HepG2 (cell line): ENCODE data around the gene LZTR1. TPM values are rescaled to one million over a fixed set of nuclear protein-coding genes. Genes with fewer than 3 reads are reported as not detected.

Experiments used
- AGO2 ChIP-seq: fragments of 200-400 bp; formaldehyde crosslinking; optimal IDR thresholded peaks from 2 replicates; pipeline ENCODE3; 2017; ENCODE audit warnings: mild to moderate bottlenecking, low read depth, low read length, moderate library complexity
- EED ChIP-seq: sonication (generic); formaldehyde crosslinking; IDR thresholded peaks from 2 replicates; pipeline ENCODE4 v1.5.0; 2020; ENCODE audit warnings: mild to moderate bottlenecking, missing genetic modification reagents
- FOSL2 ChIP-seq: sonication (generic); formaldehyde crosslinking; IDR thresholded peaks from 2 replicates; pipeline ENCODE4 v1.4.0; 2020; ENCODE audit warnings: missing genetic modification reagents
- MEIS2 ChIP-seq: sonication (generic); formaldehyde crosslinking; IDR thresholded peaks from 2 replicates; pipeline ENCODE4 v1.9.0; 2021; ENCODE audit warnings: mild to moderate bottlenecking, missing genetic modification reagents
- NFE2L1 ChIP-seq: sonication (generic); formaldehyde crosslinking; IDR thresholded peaks from 2 replicates; pipeline ENCODE4 v1.4.0; 2020; ENCODE audit warnings: missing genetic modification reagents, mild to moderate bottlenecking, borderline replicate concordance
- NFE2L2 ChIP-seq: fragments of 150-350 bp; IDR thresholded peaks from 2 replicates; pipeline ENCODE4 v1.6.1; 2014; ENCODE audit warnings: low read length
- PRDM15 ChIP-seq: sonication (generic); formaldehyde crosslinking; IDR thresholded peaks from 2 replicates; pipeline ENCODE4 v1.4.0; 2020; ENCODE audit warnings: missing genetic modification reagents
- SNRNP70 ChIP-seq: fragments of 200-400 bp; formaldehyde crosslinking; IDR thresholded peaks from 2 replicates; pipeline ENCODE4 v1.6.1; 2017; ENCODE audit warnings: mild to moderate bottlenecking, low read depth, low read length, moderate library complexity
- TRIM24 ChIP-seq: sonication (generic); formaldehyde crosslinking; IDR thresholded peaks from 2 replicates; pipeline ENCODE4 v1.8.0; 2022; ENCODE audit warnings: mild to moderate bottlenecking, missing genetic modification reagents
- UBTF ChIP-seq: sonication (generic); formaldehyde crosslinking; IDR thresholded peaks from 2 replicates; pipeline ENCODE4 v1.4.0; 2020; ENCODE audit warnings: mild to moderate bottlenecking, missing genetic modification reagents
- ZFY ChIP-seq: sonication (generic); formaldehyde crosslinking; IDR thresholded peaks from 2 replicates; pipeline ENCODE4 v1.4.0; 2020; ENCODE audit warnings: missing genetic modification reagents
- ZNF160 ChIP-seq: sonication (generic); formaldehyde crosslinking; IDR thresholded peaks from 2 replicates; pipeline ENCODE4 v1.8.0; 2022; ENCODE audit warnings: mild to moderate bottlenecking, inconsistent platforms, missing genetic modification reagents
- ZNF510 ChIP-seq: sonication (generic); formaldehyde crosslinking; IDR thresholded peaks from 2 replicates; pipeline ENCODE4 v1.4.0; 2020; ENCODE audit warnings: low read depth, mild to moderate bottlenecking, missing genetic modification reagents
- ZNF563 ChIP-seq: sonication (generic); formaldehyde crosslinking; IDR thresholded peaks from 2 replicates; pipeline ENCODE4 v1.8.0; 2022; ENCODE audit warnings: mild to moderate bottlenecking, moderate library complexity, missing genetic modification reagents
- ZNF784 ChIP-seq: sonication (generic); formaldehyde crosslinking; IDR thresholded peaks from 2 replicates; pipeline ENCODE4 v1.5.1; 2020; ENCODE audit warnings: missing genetic modification reagents, mild to moderate bottlenecking, borderline replicate concordance
- ZNF879 ChIP-seq: sonication (generic); formaldehyde crosslinking; IDR thresholded peaks from 2 replicates; pipeline ENCODE4 v1.8.1; 2023; ENCODE audit warnings: missing genetic modification reagents
- polyA plus RNA-seq, 8 experiments: library from polyadenylated mRNA; depleted of rRNA in 3 of 8; stranded (reverse) in 7 of 8; unstranded in 1 of 8; fragments of >200 nt; fragmentation: Illumina TruSeq in 4 of 8; extraction: Trizol in 4 of 8; gene quantifications; 2 replicates each; pipeline versions ENCODE4 v1.2.1 to v1.2.3, GENCODE V29; 2011 to 2016; ENCODE audit warnings: low read depth in 4 of 8, missing spikeins in 1 of 8, mixed read lengths in 1 of 8; ENCODE audit not compliant: insufficient read depth in 1 of 8
- total RNA-seq, 5 experiments: library from RNA; depleted of rRNA; stranded (reverse); fragments of >200 nt; fragmentation: Illumina TruSeq; extraction: Trizol; gene quantifications; 2 replicates each; pipeline ENCODE4 v1.2.3, GENCODE V29; 2016; ENCODE audit warnings: low read depth in 1 of 5
- TF ChIP-seq, protein P1 (sequence below): conservative IDR thresholded peaks from 2 replicates; pipeline ENCODE4 v1.6.1; 2018; ENCODE audit warnings: missing genetic modification reagents
- TF ChIP-seq, protein P2 (sequence below): sonication (generic); formaldehyde crosslinking; IDR thresholded peaks from 2 replicates; pipeline ENCODE4 v1.9.0; 2021; ENCODE audit warnings: missing genetic modification reagents, borderline replicate concordance

LZTR1 gene
- total and polyA plus RNA-seq, 2 of the 13 experiments (the other 11 are each of a cell fraction or from before 2014, with no cell fraction given), result 21.8 to 22.4 TPM

GRCh38 chr22:20981787-20982562, at the start of gene LZTR1 (continued):
- TF ChIP-seq ZNF879 (CRISPR knock-in tag) (peak; percentile 81; the same call in 1 of the 2 replicates), AGO2 (peak; percentile 98), NFE2L2 (no peak), NFE2L1 (CRISPR knock-in tag) (no peak), MEIS2 (CRISPR knock-in tag) (peak; percentile 87), ZFY (CRISPR knock-in tag) (peak; percentile 99), FOSL2 (CRISPR knock-in tag) (no peak; the same call in 1 of the 2 replicates), PRDM15 (CRISPR knock-in tag) (no peak; the same call in 1 of the 2 replicates), ZNF510 (CRISPR knock-in tag) (peak; percentile 96; the same call in 1 of the 2 replicates), UBTF (CRISPR knock-in tag) (peak; percentile 86), ZNF784 (peak; percentile 97), TRIM24 (CRISPR knock-in tag) (no peak), ZNF563 (peak; percentile 96), ZNF160 (peak; percentile 88), SNRNP70 (no peak), EED (CRISPR knock-in tag) (peak; percentile 88)
- TF ChIP-seq, protein P1, sequence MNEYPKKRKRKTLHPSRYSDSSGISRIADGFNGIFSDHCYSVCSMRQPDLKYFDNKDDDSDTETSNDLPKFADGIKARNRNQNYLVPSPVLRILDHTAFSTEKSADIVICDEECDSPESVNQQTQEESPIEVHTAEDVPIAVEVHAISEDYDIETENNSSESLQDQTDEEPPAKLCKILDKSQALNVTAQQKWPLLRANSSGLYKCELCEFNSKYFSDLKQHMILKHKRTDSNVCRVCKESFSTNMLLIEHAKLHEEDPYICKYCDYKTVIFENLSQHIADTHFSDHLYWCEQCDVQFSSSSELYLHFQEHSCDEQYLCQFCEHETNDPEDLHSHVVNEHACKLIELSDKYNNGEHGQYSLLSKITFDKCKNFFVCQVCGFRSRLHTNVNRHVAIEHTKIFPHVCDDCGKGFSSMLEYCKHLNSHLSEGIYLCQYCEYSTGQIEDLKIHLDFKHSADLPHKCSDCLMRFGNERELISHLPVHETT (CRISPR knock-in tag), result peak; percentile 88
- TF ChIP-seq, protein P2, sequence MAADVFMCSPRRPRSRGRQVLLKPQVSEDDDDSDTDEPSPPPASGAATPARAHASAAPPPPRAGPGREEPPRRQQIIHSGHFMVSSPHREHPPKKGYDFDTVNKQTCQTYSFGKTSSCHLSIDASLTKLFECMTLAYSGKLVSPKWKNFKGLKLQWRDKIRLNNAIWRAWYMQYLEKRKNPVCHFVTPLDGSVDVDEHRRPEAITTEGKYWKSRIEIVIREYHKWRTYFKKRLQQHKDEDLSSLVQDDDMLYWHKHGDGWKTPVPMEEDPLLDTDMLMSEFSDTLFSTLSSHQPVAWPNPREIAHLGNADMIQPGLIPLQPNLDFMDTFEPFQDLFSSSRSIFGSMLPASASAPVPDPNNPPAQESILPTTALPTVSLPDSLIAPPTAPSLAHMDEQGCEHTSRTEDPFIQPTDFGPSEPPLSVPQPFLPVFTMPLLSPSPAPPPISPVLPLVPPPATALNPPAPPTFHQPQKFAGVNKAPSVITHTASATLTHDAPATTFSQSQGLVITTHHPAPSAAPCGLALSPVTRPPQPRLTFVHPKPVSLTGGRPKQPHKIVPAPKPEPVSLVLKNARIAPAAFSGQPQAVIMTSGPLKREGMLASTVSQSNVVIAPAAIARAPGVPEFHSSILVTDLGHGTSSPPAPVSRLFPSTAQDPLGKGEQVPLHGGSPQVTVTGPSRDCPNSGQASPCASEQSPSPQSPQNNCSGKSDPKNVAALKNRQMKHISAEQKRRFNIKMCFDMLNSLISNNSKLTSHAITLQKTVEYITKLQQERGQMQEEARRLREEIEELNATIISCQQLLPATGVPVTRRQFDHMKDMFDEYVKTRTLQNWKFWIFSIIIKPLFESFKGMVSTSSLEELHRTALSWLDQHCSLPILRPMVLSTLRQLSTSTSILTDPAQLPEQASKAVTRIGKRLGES, result peak; percentile 61; the same call in 1 of the 2 replicates
